NT2/D1 (cell line): ENCODE data around the gene L3MBTL4.

Experiments used
- SUZ12 ChIP-seq: IDR thresholded peaks from 2 replicates; pipeline ENCODE4 v1.6.1; 2011; ENCODE audit not compliant: insufficient read length, insufficient read depth; ENCODE audit errors: extremely low read depth
- YY1 ChIP-seq: IDR thresholded peaks from 2 replicates; pipeline ENCODE4 v1.6.1; 2011; ENCODE audit not compliant: insufficient read length, insufficient read depth
- ZNF274 ChIP-seq: IDR thresholded peaks from 2 replicates; pipeline ENCODE4 v1.6.1; 2011; ENCODE audit warnings: mild to moderate bottlenecking, low read depth, low read length

- TF ChIP-seq ZNF274 (no peak), YY1 (no peak), SUZ12 (no peak)
Measured at GRCh38 chr18:6365385-6365784, 49.3 kb downstream of the L3MBTL4 start.
